Endothelial cell of umbilical vein (primary cell): Measurements from ENCODE around the gene GOLGA1.

ENCODE experiments used
- CTCF ChIP-seq, 2 donors: IDR thresholded peaks; 1 replicate in 1 of 2; 2 replicates in 1 of 2; pipeline ENCODE4 v1.5.1; 2011; ENCODE audit warnings: low read length in 2 of 2, mild to moderate bottlenecking in 2 of 2, moderate library complexity in 2 of 2, control low read depth in 1 of 2, inconsistent platforms in 1 of 2, low read depth in 1 of 2; ENCODE audit not compliant: insufficient read depth in 1 of 2; ENCODE audit errors: extremely low read depth in 1 of 2
- JUN ChIP-seq: IDR thresholded peaks from 2 replicates; pipeline ENCODE4 v1.6.1; 2011; ENCODE audit warnings: borderline replicate concordance, low read depth; ENCODE audit not compliant: insufficient read length, insufficient read depth
- MAX ChIP-seq: IDR thresholded peaks from 2 replicates; pipeline ENCODE4 v1.6.1; 2011; ENCODE audit not compliant: insufficient read depth, insufficient read length
- POLR2AphosphoS5 ChIP-seq: IDR thresholded peaks from 2 replicates; pipeline ENCODE4 v1.6.1; 2012; ENCODE audit warnings: low read depth, mild to moderate bottlenecking, control low read depth, low read length, moderate library complexity; ENCODE audit not compliant: insufficient read depth

- TF ChIP-seq MAX (no peak), CTCF (IDR thresholded peaks at IDR 0.05; ENCODE audit: extremely low read depth in 1 of 2, insufficient read depth in 1 of 2, low read depth in 1 of 2, low read length in 2 of 2) (no peak), POLR2AphosphoS5 (no peak), JUN (no peak)
These were observed 96.6 kb downstream of the GOLGA1 start for GRCh38 chr9:124844291-124844690.
